GM20000 (cell line): Measurements from ENCODE around the gene RNF151.

Source experiments
- DNase-seq: peaks from one replicate; pipeline ENCODE4 v3.0.0; 2012; ENCODE audit warnings: low spot score
- CTCF ChIP-seq: IDR thresholded peaks from 2 replicates; pipeline ENCODE4 v1.5.1; 2012; ENCODE audit warnings: mild to moderate bottlenecking, control low read depth; ENCODE audit errors: extremely low read depth, missing control alignments

Gene RNF151

GRCh38 chr16:1984347-1985225 is 17.9 kb downstream of the RNF151 start:
- DNase-seq = no peak

GRCh38 chr16:1985466-1986150 is 19.0 kb downstream of the RNF151 start:
- no peak for DNase-seq
- TF ChIP-seq CTCF = no peak

More at GRCh38 chr16:1984347-1985225, 17.9 kb downstream of the RNF151 start:
- TF ChIP-seq CTCF = no peak

- no peak for DNase-seq
- no peak for TF ChIP-seq CTCF
Observed at GRCh38 chr16:1987198-1987597, 20.5 kb downstream of the RNF151 start.

GRCh38 chr16:1989209-1990100 is 22.8 kb downstream of the RNF151 start, which contains the start of gene SYNGR3:
Gene SYNGR3 (plus strand): TSS chr16:1989970. CDS start chr16:1990103, 133 bp downstream.
- TF ChIP-seq CTCF = no peak
- peak; percentile 68 for DNase-seq

- no peak for TF ChIP-seq CTCF
- no peak for DNase-seq
Observed at GRCh38 chr16:1990101-1990350, 23.4 kb downstream of the RNF151 start.

- DNase-seq = peak; percentile 72
- no peak for TF ChIP-seq CTCF
Observed at GRCh38 chr16:1990351-1991134, 23.9 kb downstream of the RNF151 start.
